Motor neuron (in vitro differentiated cells): ENCODE measurements around the gene PHF20. TPM values are rescaled to one million over a fixed set of nuclear protein-coding genes. Genes with fewer than 3 reads are reported as not detected.
A peak's percentile ranks its signal among the peaks of the same experiment; 100 is the strongest.
"Not testable (repeated sequence)": the region's sequence is repeated elsewhere in the genome, so short reads cannot be mapped to it uniquely, and the experiment has no call there.

Experiments
- ATAC-seq, 8 experiments: fragments of 200-7000 bp; cut with Tn5 transposase; replicated peaks in 6 of 8; 2 replicates each; pipeline ENCODE4 v1.8.0; 2021; ENCODE audit warnings: mild to moderate bottlenecking in 8 of 8, moderate library complexity in 8 of 8
- H3K27ac ChIP-seq, 2 donors: fragments of 250-450 bp; sonication (Bioruptor Pico); 2 replicates each; pipeline ENCODE4 v1.9.0; 2021; ENCODE audit warnings: antibody characterized with exemption in 2 of 2, mild to moderate bottlenecking in 2 of 2, moderate library complexity in 1 of 2
- H3K4me1 ChIP-seq, 2 donors: fragments of 250-450 bp; sonication (Bioruptor Pico); replicated peaks in 1 of 2; 2 replicates each; pipeline ENCODE4 v1.6.1; 2021; ENCODE audit warnings: antibody characterized with exemption in 2 of 2, mild to moderate bottlenecking in 2 of 2, moderate library complexity in 1 of 2
- H3K4me3 ChIP-seq, 5 donors: fragments of 250-450 bp; sonication (Bioruptor Pico); 2 replicates each; pipeline ENCODE4 v1.9.0; 2021; ENCODE audit warnings: antibody characterized with exemption in 5 of 5, mild to moderate bottlenecking in 5 of 5, moderate library complexity in 4 of 5
- WGBS, 10 experiments: fragments of 450-650 bp; shearing (Covaris generic); methylation state at CpG; one replicate each; pipeline ENCODE4 v1.0.0; 2022; 5-methylcytosine and 5-hydroxymethylcytosine counted together
- in situ Hi-C, 9 experiments: fragments of 400-800 bp; cut with MboI; loops; one replicate each; pipeline ENCODE4 v1.15.0; 2021; ENCODE audit warnings: low sequenced_read_pairs in 9 of 9, low pct_unique_long_range_greater_than_20kb in 2 of 9; ENCODE audit not compliant: unreplicated experiment in 9 of 9
- total RNA-seq, 8 experiments: library from RNA; unstranded; fragments of 300-600 nt; gene quantifications; 2 replicates each; pipeline versions ENCODE4 v1.2.3 to v1.2.4, GENCODE V29; 2022

PHF20 gene
- total RNA-seq, 8 experiments from 2014 or later = 15.4 to 53.7 (median 31.5) TPM

DNA sequence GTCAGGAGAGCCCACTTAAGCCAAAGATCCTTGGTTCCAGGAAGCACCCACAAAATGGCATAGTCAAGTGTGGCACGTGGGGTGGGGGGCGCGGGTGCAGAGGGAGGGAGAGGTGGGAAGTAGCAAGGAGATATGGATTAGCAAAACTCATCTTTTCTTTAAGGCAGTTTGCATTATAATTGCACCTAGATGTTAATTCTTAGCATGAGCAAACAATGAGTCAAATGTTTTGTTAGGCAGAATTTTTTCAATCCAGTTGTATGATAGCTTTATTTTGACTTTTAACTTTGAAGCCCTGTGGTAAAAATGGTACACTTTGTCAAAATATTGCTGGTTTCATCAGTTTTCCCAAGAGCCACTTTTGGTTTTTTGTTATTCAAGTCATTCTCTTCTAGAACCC is 167.4 kb downstream of the PHF20 start:
- Histone ChIP-seq H3K4me3 (no peak overlapping the region), H3K4me1 (peaks cover 4 to 7% of the 10 kb centered on the region in 2 donors), H3K27ac (no peak overlapping the region)
- no peak for ATAC-seq
- in situ Hi-C loops = no loop called here
- WGBS, 10 experiments = 67 to 100% (median 92%) methylated on average over 1 to 2 of the region's 3 CpGs; no CpG with 5 or more reads in 7 of the 10 experiments

DNA sequence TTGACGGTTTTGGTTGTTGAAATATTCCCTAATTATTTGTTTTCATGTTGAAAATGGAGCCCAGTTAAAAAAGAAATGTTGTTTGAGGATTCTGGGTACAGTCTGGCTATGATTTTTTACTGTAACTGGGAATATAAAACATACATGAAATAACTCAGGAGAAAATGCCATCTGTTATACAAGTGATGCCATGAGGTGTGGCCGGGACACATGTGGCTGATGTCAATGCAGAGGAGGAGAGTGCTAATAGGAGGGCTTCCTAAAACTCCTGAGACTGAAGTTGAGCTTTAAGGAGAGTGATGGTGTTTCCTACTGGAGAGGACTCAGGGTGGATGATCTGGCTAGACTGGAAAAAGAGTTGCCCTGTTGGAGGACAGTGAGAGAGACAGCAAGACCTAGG is 169.8 kb downstream of the PHF20 start:
- 90 to 100% (median 97%) methylated on average over 1 to 2 of the region's 2 CpGs; no CpG with 5 or more reads in 4 of the 10 experiments for WGBS, 10 experiments
- no peaks in the 10 kb centered on the region for H3K4me1 ChIP-seq
- no peak overlapping the region for H3K27ac ChIP-seq
- in situ Hi-C loops = no loop called here
- ATAC-seq = no peak
- no peak overlapping the region for H3K4me3 ChIP-seq

DNA sequence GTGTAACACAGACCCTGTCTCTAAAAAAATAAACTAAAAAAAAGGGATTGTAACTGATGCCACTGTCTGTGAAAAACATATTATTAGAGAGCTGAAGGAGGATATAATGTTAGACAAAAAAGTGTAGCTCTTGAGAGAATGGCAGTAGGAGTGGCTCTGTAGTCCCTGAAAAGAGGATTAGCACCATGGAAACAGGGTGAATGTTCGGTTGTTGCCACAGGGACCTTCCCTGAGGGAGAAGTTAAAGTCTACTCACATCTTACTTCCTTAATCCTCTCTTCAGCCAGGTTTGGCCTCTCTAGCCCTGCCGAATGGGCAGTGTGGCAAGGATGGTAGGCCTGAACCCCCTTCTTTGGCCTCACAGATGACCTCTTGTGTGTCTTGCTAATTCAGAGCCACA is 170.4 kb downstream of the PHF20 start:
- Histone ChIP-seq H3K4me3 (no peak overlapping the region), H3K4me1 (no peaks in the 10 kb centered on the region), H3K27ac (no peak overlapping the region)
- 60 to 100% (median 75%) methylated on average over 1 to 2 of the region's 2 CpGs; no CpG with 5 or more reads in 2 of the 10 experiments for WGBS, 10 experiments
- in situ Hi-C loops = no loop called here
- ATAC-seq = peak in 6 of 8 experiments; percentile 19 to 93 (median 44)

DNA sequence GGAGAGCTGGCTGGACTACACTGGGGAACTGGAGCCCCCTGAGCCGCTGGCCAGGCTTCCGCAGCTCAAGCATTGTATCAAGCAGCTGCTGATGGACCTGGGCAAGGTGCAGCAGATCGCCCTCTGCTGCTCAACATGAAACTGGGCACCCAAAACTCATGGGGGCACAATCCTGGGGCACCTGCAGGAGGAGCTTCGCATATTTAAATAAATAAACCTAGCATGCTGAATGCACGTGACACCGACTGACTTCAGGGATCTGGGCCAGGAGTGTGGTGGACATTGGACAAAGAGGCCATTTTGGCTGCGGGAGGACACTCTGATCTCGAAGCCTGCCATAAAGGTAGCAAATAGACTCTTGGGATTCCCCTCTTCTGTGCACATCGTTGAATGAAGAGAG is 175.7 kb downstream of the PHF20 start:
- Histone ChIP-seq H3K27ac (no peak overlapping the region), H3K4me1 (peaks cover 3 to 4% of the 10 kb centered on the region in 2 donors)
- WGBS, 10 experiments = 45 to 100% (median 79%) methylated on average over 1 to 9 of the region's 9 CpGs; no CpG with 5 or more reads in 1 of the 10 experiments

DNA sequence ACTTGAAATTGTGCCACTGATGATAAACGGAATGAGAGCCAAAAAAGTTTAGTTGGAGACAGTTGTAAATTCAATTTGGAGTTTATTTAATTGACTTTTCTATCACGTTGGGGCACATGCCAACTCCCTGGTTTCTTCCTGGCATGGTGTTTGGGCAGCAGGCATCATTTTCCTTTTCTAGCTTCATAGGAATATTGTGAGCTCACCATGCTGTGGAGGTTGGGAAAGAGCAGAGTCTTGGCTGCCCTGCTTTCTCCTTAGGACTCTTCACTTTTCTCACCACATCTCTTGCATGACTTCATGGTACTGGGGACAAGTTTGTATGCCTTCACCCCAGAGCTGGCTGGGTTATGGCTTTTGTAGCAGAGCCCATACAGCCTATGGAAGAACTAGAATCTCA is 176.1 kb downstream of the PHF20 start:
- no peak for ATAC-seq

More for the DNA sequence above, 175.7 kb downstream of the PHF20 start:
- in situ Hi-C loops = no loop called here
- peak in 3 of 8 experiments; percentile 16 to 76 (median 29) for ATAC-seq
- no peak overlapping the region for H3K4me3 ChIP-seq

DNA sequence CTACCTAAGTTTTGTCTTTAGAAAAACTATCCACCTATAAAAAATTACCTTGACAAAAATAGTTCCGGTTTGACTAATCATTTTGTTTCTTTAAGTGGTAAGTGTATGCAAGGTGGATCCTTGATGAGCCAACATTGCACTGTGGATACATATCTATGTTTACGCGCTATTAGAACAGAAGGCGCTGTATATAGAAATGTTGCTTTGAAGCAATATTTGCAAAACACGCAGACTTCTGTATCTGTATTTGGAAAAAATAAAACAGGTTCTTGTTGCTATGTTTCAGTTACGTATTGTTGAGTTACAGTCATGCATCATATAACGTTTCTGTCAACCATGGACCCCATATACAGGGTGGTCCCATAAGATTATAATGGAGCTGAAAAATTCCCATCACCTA is 178.3 kb downstream of the PHF20 start:
- ATAC-seq = no peak
- in situ Hi-C loops = no loop called here
- Histone ChIP-seq H3K4me3 (no peak overlapping the region), H3K4me1 (peaks cover 7 to 8% of the 10 kb centered on the region in 2 donors), H3K27ac (no peak overlapping the region)
- 92 to 100% (median 95%) methylated on average over 1 to 7 of the region's 7 CpGs for WGBS, 10 experiments

More for the DNA sequence above, 176.1 kb downstream of the PHF20 start:
- H3K4me1 ChIP-seq = peaks cover 7 to 8% of the 10 kb centered on the region in 2 donors
- WGBS, 10 experiments = 41 to 100% (median 90%) methylated on average over 1 to 2 of the region's 2 CpGs; no CpG with 5 or more reads in 4 of the 10 experiments
- H3K27ac ChIP-seq = no peak overlapping the region
- no peak overlapping the region for H3K4me3 ChIP-seq
- in situ Hi-C loops = no loop called here

DNA sequence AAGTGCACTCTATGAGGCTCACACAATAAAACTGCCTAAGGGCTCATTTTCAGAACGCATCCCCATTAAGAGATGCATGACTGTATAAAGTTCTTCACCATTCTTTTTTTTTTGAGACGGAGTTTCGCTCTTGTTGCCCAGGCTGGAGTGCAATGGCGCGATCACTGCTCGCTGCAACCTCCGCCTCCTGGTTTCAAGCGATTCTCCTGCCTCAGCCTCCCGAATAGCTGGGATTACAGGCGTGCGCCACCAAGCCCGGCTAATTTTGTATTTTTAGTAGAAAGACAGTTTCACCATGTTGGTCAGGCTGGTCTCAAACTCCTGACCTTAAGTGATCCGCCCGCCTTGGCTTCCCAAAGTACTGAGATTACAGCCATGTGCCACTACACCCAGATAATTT is 180.3 kb downstream of the PHF20 start:
- H3K27ac ChIP-seq = peak overlapping the region in 1 of 2 donors; percentile 99
- WGBS, 10 experiments = 85 to 100% (median 97%) methylated on average over 2 to 11 of the region's 14 CpGs; no CpG with 5 or more reads in 3 of the 10 experiments
- in situ Hi-C loops, ATAC-seq: not testable (repeated sequence)
- H3K4me1 ChIP-seq = peaks cover 11 to 12% of the 10 kb centered on the region in 2 donors
- peak overlapping the region in 2 of 5 donors; percentile 76 to 82 for H3K4me3 ChIP-seq

DNA sequence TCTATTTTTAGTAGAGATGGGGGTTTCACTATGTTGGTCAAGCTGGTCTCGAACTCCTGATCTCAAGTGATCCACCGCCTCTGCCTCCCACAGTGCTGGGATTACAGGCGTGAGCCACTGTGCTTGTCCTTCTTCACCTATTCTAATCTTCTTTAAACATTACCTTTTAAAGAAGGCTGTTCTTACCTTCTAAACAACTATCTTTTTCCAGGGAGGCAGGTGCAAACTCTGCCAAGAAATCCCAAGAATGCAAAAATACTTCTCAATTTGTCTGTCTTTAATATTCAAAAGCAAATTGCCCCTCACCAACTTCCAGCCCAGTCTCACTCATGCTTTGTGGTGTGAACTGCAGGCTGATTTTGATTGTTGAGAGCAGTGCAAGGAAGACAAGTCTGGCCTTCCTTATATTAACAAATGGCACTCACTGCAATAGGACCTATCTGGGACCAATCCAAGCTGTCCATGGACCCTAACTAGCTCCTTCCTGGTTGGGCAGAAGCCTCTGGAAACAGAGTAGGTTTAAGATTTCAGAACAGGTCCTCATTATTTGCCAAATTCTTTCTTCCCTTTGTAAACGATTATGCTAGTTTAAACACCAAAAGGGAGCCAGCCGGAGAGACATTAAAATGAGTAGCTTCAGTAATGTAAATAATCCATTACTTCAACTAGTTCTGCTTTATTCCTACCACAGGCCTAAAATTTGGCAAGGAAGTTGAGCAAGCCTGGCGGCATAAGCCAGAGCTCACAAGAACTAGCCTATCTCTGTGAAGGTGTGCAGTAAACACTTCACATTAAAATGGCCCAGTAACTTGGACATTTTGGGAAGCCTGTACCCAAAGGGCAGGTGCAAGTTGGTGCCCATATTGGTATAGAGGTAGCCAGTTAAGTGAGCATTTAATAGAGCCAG is 180.9 kb downstream of the PHF20 start:
- peak overlapping the region; percentile 70 to 92 (median 76) for H3K4me3 ChIP-seq
- WGBS, 10 experiments = 7 to 91% (median 49%) methylated on average over 2 to 6 of the region's 6 CpGs
- H3K27ac ChIP-seq = peak overlapping the region; percentile 96 to 99
- no peak for ATAC-seq
- peaks cover 11 to 12% of the 10 kb centered on the region in 2 donors for H3K4me1 ChIP-seq
- in situ Hi-C loops = no loop called here

DNA sequence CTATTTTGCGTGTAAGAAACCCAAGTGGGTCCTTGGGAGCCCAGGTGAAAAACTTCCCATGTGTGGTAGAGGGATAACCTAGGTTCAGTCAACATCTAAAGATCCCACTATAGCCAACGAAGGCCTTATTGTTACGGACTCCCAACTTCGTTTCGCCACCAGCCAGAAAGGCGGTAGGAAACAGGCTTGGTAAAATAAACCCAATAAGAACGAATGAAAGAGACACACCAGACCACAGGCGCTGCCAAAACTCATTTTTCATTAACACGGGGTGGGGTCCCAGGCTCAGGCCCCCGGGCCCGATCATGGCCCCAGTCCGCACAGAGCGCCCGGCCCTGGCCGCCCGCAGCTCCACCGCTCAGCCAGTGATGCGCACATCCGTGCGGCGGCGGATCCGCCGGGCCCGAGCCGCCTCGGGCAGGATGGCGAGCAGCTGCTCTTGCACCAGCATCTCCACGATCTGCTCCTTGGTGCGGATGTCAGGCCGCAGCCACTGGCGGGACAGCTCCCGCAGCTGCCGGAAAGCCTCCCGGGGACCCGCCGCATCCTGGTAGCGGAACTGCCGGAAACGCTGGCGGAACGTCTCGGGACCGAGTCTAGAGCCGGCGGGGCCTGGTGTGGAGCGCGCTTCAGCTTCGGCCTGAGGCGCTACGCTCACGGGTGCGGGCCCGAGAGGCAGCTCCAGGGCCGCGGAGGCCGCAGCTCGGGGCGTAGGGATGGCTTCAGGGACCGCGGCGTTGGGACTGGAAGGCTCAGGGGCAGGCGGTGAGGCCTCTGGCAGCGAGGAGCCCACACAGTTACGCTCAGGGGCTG is 181.8 kb downstream of the PHF20 start:
- Histone ChIP-seq H3K4me1 (peaks cover 11 to 12% of the 10 kb centered on the region in 2 donors), H3K4me3 (peak overlapping the region; percentile 70 to 92 (median 76)), H3K27ac (peak overlapping the region; percentile 96 to 99)
- in situ Hi-C loops = no loop called here
- 0 to 3% (median 2%) methylated on average over 5 to 13 of the region's 65 CpGs; no CpG with 5 or more reads in 3 of the 10 experiments for WGBS, 10 experiments
- ATAC-seq = peak; percentile 24 to 49 (median 33)

DNA sequence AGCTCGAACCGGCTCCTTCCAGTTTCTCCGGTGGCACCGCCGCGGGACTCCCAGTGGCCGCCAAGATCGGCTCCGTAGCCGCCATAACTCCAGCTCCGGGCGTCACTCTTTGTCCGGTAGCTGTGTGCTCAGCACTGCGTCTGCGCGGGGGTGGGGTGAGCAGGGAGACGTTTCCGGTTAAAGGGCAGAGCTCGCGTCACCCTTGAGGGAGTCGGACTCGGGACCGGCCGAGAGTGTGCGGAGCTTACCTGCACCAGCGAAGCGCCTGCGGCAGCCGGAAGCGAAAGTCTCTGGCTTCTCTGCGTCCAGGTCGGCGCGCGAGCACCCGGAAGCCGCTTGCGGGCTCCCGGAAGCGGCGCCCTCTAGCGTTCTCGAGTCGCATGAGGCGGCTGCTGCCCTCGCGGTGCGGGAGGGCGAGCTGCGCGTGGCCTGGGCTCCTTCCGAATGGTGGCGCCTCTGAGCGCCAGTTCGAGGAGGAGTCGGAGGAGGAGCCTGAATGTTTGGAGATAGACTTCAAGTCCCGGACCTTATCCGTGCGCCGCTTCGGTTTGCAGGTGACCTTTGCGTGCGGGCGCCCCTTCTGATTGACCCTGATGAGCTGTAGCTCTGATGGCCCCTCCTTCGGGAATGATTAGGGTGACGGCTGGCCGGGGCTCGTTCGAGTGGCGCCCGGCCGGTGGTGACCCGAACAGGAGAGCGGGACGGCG is 182.5 kb downstream of the PHF20 start, which contains the start of gene SCAND1:
TSS of gene SCAND1 (minus strand) at position 303 of the 707 bp plus-strand sequence. CDS start at position 85, 218 bp downstream.
- peak; percentile 83 to 94 (median 92) for ATAC-seq
- in situ Hi-C loops = no loop called here
- Histone ChIP-seq H3K4me1 (peaks cover 11 to 12% of the 10 kb centered on the region in 2 donors), H3K27ac (peak within 1 kb of the TSS; percentile 96 to 99), H3K4me3 (peak within 1 kb of the TSS; percentile 70 to 92 (median 76))
- 0% methylated on average over 1 to 6 of the region's 76 CpGs; no CpG with 5 or more reads in 5 of the 10 experiments for WGBS, 10 experiments

DNA sequence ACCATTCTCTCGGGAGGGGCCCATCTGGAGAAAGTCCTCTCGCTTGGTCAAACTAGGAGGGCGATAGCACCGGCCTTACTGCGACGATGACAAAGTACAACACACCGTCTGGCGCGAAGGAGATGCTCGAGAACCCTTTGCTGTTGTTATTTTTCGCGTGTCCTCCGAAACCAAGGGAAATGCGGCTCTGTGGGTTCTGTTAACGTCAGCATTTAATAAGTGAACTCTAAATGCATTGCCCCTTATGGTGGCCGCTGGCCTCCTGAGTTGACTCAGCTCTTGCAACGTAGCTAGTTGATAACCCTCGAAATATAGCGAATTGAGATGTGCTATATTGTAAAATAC is 183.1 kb downstream of the PHF20 start:
- peak in 2 of 8 experiments; percentile 13 to 20 for ATAC-seq
- Histone ChIP-seq H3K27ac (peak overlapping the region; percentile 58 to 99), H3K4me1 (peaks cover 11 to 12% of the 10 kb centered on the region in 2 donors), H3K4me3 (peak overlapping the region; percentile 70 to 92 (median 76))
- in situ Hi-C loops = no loop called here
- WGBS, 10 experiments = 0 to 20% (median 3%) methylated on average over 1 to 13 of the region's 19 CpGs; no CpG with 5 or more reads in 1 of the 10 experiments

DNA sequence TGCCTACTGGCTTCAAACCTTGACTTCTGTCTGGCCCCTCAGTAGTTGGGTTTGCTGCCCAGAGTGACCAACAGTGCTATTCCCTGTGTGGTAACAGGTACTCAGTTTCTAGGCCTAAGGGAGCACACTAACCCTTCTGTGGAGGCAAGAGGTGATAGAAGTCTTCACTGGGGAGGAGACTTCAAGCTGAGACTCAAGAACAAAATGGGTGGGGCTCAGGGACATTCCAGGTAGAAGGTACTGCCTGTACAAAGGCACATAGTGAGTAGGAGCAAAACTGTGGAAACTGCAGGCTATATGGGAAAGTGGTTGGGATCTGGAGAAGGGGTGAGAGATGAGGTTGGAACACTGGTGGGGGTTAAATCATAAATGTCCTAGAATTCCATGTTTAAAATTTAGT is 184.8 kb downstream of the PHF20 start:
- H3K27ac ChIP-seq = no peak overlapping the region
- no peak for ATAC-seq
- H3K4me3 ChIP-seq = no peak overlapping the region
- in situ Hi-C loops = no loop called here
- H3K4me1 ChIP-seq = peaks cover 11 to 12% of the 10 kb centered on the region in 2 donors
